Hematopoietic multipotent progenitor cell treated with erythropoietin and hydrocortisone succinate and interleukin-3 and kit ligand, for 17 days (in vitro differentiated cells): ENCODE results near the gene ACADSB.

ENCODE experiments used
- DNase-seq: peaks from one replicate; pipeline ENCODE4 v3.0.0-alpha.2; 2015; ENCODE audit warnings: low spot score

The ACADSB gene

GRCh38 chr10:123004298-123004697 is 4.5 kb upstream of the ACADSB start:
- DNase-seq, result no peak

DNA sequence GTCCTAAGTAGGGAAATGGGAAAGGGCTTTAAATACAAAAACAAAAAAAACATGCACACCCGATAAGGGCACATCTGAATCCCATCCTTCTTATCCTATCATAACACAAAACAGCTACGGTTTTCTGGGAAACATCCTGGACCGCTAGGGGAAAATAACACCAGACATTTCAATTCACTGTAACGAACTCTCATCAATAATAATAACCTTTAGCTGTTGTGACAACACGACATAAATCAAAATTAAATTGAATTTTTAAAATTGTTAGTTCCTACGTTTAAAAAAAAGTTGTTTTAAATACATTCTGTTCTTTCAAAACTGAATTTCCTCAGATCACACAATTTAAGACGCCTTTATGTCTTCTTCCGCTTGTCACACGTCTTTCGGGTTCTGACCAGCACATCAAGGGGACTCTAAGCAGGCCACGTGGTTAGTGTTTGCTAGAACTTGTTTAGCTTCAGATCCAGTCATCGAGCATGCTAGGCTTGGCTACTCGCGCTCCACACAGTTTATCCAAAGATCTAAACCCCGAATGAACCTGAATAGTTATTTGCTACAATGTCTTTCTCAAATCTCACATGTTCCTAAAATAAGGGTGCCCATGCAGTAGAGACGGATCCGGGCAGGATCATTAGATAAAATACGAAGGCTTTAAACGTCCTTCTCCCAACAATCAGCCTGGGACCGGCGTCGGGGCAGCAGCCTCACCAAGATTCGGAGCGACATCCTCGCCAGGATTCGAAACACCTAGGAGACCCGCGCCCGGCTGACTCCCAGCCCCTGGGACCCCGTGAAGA is 1.1 kb upstream of the ACADSB start:
- DNase-seq, result peak; percentile 76

DNA sequence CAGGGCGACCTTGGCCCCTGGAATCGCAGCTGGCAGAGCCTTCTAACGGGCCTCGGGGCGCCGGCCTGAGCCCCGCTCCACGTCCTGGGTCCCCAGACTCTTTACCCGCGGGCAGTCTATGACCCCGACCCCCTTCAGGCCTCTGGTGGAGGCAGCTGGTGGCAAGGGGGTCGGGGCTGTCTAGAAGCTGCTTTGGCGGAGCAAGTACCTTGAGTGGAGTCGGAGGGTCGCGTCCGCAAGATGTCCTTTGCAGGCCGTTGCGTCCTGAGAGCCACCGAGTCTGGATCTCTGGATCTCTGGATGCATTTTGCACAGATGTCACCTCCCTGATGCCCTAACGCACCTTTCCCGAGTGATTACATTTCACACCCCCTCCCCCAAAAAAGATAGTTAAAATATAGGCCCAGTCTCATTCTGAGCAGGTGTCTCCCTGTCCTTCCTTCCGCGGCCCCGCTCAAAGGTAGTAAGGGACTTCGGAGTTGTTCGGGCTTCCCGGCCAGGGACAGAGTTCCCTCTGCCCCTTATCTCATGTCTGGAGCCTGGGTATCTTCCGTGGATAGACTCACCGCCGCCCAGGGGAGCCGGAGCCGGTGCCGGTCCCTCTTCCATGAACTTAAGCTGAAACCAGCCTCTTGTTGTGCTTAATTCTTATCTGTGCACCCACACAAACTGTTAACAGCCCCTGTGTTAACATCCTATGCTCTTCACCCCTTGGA is 457 bp downstream of the ACADSB start:
- DNase-seq, result peak; percentile 45

GRCh38 chr10:123011987-123012386 is 3.2 kb downstream of the ACADSB start:
- DNase-seq, result no peak

GRCh38 chr10:123013456-123014419 is 4.9 kb downstream of the ACADSB start:
- DNase-seq, result no peak

GRCh38 chr10:123014772-123015171 is 6.0 kb downstream of the ACADSB start:
- DNase-seq, result no peak

- no peak for DNase-seq
Observed at GRCh38 chr10:123016228-123016627, 7.4 kb downstream of the ACADSB start.

GRCh38 chr10:123017421-123018165 is 8.8 kb downstream of the ACADSB start:
- DNase-seq, result no peak

GRCh38 chr10:123018531-123018930 is 9.7 kb downstream of the ACADSB start:
- no peak for DNase-seq

DNA sequence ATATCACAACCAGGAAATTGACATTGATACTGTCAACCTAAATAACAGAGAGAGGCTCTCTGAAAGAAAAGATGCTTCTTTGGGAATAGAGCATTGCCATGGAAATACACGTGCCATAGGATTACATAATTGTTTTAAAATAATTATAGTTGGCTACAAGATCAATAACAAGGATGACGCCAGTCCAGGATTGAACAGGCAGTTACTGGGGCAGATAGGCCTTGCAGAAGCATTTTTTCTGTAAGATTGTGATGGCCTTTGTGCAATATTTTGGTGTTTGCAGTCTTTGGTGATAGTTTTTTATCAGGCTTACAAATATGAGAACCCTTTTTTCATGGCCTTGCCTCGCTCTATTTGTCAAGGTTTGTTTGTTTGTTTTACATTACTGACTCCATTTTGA is 10.5 kb downstream of the ACADSB start:
- DNase-seq, result no peak

GRCh38 chr10:123019941-123020703 is 11.3 kb downstream of the ACADSB start:
- DNase-seq, result no peak

GRCh38 chr10:123021517-123021916 is 12.7 kb downstream of the ACADSB start:
- DNase-seq, result no peak

GRCh38 chr10:123024540-123024939 is 15.7 kb downstream of the ACADSB start:
- no peak for DNase-seq

DNA sequence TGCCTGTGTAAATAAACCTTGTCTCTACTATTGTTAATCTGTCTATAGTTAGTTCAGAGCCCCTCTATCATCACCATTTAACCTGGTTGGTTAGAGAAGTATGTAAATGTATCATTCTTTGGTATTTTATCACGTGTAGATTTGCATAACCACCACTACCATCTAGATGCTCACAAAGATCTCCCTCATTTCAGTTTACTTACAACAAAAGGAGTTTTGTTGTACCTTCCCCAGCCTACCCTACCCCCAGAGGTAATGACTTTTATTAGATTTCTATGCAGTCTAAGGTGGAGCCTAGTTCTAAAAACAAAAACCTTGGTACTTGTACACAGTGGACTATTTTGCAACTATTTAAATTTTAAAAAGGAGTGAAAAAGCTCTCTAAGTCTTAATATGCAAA is 17.5 kb downstream of the ACADSB start:
- DNase-seq, result no peak

DNA sequence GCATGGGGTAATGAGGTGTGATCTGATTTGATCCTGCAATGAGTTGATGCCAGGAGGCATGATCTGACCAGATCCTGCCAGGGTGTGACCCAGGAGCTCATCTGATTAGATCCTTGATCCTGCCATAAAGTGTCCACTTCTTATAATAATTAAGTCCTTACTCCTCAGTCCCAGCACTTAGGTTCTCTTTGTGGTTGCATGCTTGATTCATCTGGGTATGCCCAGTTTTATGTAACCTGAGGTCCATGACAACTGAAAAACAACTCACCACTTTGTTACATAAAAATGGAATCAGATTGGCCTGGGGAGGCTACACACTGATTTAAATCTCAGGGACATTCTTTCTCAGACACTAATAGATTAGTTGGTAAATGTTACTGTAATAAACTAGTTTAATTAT is 19.1 kb downstream of the ACADSB start:
- no peak for DNase-seq

- DNase-seq, result no peak
Observed at GRCh38 chr10:123031124-123031523, 22.3 kb downstream of the ACADSB start.

DNA sequence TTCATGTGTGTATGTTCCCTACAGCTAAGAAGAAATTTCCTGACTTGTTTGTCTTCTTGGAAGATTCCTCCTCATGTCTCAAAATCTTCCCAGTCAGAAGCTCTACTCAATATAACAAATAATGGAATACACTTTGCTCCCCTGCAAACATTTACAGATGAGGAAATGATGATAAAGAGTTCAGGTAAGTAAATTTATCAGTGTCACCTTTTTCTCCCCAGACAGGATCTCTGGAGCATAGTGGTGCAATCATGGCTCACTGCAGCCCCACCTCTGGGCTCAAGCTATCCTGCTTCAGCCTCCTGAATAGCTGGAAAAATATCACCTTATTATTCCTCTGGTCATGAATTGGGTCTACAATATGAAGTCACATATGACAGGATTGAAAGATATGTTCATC is 25.5 kb downstream of the ACADSB start:
- DNase-seq, result no peak

DNA sequence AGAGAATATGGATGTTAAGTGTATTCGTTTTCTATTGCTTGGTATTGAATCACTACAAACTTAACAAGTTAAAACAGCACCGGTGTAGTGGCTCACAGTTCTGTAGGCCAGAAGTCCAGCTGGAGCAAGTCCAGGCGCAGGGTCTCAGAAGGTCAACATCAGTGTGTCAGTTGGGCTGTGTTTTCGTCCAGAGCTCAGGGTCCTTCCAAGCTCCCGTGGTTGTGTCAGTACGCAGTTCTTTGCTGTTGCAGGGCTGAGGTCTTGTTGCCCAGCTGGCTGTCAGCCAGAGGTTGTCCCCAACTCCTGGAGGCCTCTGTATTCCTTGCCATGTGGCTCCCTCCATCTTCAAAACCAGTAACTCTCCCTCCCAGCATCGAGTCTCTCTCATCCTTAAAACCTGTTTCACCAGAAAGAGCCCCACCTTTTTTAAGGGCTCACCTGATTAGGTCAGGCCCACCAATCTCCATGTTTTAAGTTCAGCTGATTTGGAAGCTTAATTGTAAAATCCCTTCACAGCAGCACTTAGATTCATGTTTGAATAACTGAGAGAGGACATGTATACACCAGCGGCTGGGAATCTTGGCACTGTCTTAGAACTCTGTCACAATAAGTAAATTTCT is 26.8 kb downstream of the ACADSB start:
- no peak for DNase-seq

DNA sequence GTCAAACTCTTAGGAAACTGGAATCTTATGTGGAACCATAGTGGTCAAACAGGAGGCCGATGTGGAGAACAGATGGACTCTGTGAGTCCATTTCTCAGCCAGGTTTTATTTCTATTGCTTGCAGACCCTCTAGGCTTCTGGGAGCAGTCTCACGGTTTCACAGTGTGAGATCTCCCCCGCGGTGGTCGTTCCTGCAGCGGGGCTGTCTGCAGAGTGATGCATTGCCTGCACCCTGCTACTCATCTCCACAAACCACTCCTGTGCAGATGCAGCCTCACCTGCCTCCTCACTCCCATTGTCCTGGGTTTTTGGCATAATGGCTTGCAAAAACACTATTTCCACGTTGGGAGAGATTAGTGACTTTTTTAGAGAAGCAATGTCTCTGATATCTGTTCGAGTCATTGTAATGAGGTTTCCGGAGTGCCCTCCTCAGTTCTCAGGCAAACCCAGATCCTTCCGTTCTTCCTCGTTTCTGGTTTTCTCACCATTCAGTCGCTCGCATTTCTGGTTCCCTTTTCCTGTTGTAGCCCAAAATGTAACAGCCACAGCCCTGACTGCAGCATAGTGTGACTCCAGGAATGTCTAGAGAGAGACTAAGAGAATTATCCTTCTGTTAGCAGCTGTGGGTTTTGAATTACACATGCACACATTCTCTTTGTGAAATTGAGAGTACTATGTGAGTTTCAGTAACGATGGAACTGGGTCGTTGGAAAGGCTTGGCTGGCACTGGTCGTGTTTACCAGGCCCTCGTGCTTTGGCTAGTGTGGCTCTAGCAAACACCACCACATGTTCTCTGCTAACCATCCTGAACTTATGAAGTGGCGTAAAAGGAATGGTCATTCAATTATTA is 30.2 kb downstream of the ACADSB start:
- DNase-seq, result no peak

GRCh38 chr10:123039632-123039930 is 30.8 kb downstream of the ACADSB start:
- no peak for DNase-seq
